GM12875 (cell line): ENCODE results near the gene BOLA2B.

ENCODE experiments used
- H3K4me3 ChIP-seq: one replicate; pipeline ENCODE4 v1.5.1; 2011; ENCODE audit warnings: low read depth, low read length, control low read depth
- CTCF ChIP-seq: IDR thresholded peaks from 2 replicates; pipeline ENCODE4 v1.5.1; 2011; ENCODE audit warnings: low read depth, mild to moderate bottlenecking, control low read depth, inconsistent platforms, low read length, moderate library complexity, borderline replicate concordance; ENCODE audit not compliant: insufficient read depth

BOLA2B gene

DNA sequence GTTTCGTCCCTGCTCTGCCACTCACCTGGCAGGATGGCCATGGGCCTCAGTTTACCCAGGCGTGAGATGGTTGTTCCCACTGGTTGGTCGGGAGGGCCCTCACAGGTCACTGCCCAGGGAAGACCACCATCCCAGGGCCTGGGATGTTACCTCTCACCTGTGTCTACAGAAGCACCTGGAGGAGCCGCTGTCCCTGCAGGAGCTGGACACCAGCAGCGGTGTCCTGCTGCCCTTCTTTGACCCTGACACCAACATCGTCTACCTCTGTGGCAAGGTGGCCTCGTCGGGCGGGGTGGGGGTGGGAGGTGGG lies 6.0 kb downstream of the BOLA2B start:
- H3K4me3 ChIP-seq: peak overlapping the region; percentile 95

GRCh38 chr16:30186782-30187555 lies 6.5 kb downstream of the BOLA2B start:
- H3K4me3 ChIP-seq: peak overlapping the region; percentile 95
- TF ChIP-seq CTCF: peak; percentile 91

More for the DNA sequence above, 6.0 kb downstream of the BOLA2B start:
- TF ChIP-seq CTCF: no peak

DNA sequence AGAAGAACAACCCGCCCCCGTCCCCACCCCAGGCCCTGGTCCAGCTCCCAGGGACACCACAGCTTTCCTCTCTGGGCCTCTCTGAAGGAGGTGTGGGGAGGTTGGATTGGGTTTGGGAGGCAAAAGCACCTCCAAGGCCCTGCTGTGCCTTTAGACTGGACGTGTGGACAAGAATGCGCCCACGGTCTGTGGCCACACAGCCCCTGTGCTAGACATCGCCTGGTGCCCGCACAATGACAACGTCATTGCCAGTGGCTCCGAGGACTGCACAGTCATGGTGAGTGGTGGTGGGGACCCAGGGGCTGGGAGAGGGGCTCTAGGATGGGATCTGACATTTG lies 7.1 kb downstream of the BOLA2B start:
- H3K4me3 ChIP-seq: peak overlapping the region; percentile 95
- TF ChIP-seq CTCF: no peak

DNA sequence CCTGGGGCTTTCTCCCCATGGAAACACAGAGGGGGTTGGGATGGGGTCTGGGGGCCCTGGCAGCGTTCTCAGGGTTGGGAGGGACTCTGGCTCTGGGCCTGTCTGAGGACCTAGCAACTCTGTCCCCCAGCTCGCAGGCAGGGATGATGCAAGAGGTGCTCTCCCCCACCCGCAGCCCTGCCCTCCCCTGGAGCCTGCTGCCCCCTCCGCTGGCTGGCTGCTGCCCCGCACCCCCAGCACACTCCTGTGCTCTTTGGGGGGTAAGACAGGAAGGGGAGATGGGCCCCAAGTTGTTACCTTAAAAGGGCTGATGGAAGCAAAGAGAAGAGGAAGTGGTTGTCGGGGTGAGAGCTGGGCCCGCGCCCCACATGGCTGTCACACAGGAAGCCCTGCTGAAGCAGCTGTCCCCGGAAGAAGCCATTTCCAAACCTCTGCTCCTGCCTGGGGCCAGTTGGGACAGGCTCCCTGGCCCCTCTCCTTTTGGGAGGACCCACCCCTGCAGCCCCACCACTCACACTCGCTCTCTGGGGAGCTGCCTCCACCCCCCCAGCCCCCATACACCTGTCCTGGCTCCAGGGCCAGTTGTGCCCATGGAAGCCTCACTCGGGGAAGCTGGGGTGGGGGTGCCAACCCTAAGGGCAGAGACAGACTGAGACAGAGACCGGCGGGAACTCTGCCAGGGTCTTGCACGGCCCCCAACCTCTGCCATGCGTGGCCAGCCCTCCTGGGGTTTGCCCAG lies 7.6 kb downstream of the BOLA2B start:
- H3K4me3 ChIP-seq: peak overlapping the region; percentile 95

DNA sequence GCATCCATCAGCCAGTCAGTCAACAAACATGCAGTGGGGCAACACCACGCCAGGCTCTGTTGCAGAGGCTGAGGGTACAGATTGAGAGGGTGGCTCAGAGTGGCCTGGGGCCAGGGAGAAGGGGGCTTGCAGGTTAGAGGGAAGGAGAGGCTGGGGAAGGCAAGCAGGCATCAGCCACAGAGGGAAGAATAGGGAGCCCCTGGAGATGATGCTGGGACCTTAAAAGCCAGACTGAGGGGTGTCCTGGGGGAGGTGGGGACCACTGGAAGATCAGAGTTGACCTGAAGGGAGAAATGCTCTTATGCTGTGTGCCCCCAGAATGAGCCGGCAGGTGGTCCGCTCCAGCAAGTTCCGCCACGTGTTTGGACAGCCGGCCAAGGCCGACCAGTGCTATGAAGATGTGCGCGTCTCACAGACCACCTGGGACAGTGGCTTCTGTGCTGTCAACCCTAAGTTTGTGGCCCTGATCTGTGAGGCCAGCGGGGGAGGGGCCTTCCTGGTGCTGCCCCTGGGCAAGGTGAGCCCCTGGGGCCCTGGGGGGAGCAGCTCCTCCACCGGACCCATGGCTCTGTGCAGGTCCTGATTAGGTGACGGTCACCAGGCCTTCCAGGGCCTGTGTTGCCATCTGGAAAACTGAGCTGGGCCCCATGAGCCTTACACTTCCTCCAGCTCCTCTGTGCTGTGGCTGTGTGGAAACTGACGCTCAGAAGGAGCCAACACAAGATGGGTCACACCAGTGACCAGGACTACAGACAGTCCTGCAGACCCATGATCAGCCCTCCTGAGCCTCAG lies 8.4 kb downstream of the BOLA2B start:
- TF ChIP-seq CTCF: no peak
- H3K4me3 ChIP-seq: peak overlapping the region; percentile 95

More for the DNA sequence above, 7.6 kb downstream of the BOLA2B start:
- TF ChIP-seq CTCF: no peak

- peak overlapping the region; percentile 95 for H3K4me3 ChIP-seq
- no peak for TF ChIP-seq CTCF
Measured at GRCh38 chr16:30184096-30184890, 9.2 kb downstream of the BOLA2B start.
